Measurements from ENCODE around the gene FOXD1.
"Not testable (repeated sequence)": the region's sequence is repeated elsewhere in the genome, so short reads cannot be mapped to it uniquely, and the experiment has no call there.

Gene FOXD1

DNA sequence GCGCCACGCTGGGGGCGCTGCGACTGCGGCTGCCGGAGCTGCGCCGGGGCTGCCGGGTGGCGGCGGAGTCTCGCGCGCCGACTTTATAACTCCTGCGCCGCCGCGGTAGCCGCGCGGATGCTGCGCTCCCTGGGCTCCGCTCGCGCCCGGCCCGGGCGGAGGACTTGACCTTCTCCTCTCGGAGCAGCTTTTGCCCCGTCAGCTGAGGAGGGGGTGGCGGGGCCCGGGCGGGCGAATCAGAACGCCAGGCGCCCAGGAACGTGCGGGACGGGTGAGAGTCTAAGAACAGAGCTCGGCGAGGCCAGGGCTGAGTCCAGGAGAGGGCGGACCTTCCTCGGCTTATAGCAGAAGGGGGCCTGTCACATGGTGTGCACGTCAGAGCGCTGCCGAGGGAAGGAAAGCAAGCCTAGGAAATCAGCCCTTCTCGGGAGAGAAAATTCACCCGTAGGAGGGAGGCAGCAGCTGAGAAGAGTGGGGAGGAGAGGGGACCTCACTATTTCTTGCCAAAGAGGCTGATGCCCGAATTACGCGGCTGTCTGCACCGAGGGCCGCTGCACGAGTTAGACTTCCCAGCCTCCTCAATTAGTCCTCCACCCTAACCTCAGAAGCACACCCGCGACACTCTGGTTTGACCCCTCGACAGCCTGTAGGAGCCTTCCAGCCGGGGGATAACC, at the start of gene FOXD1:
Gene FOXD1, minus strand, starts transcription at position 315 of the 674 bp plus-strand sequence. CDS start 415 bp downstream, outside the sequence.
- DNase-seq (ENCODE audit: low spot score in 2 of 2) (peak in 1 of 2 donors; percentile 55), ATAC-seq (ENCODE audit: low read depth) (peak; percentile 59)
- Mint-ChIP-seq H3K4me3 (peak within 1 kb of the TSS; percentile 86), H3K27ac (peak within 1 kb of the TSS; percentile 72), H3K4me1 (peaks cover 6% of the 10 kb centered on the region), H3K27me3 (peaks cover 26% of the 10 kb centered on the region), H3K36me3 (no peaks in the 10 kb centered on the region), H3K9me3 (no peaks in the 10 kb centered on the region)

DNA sequence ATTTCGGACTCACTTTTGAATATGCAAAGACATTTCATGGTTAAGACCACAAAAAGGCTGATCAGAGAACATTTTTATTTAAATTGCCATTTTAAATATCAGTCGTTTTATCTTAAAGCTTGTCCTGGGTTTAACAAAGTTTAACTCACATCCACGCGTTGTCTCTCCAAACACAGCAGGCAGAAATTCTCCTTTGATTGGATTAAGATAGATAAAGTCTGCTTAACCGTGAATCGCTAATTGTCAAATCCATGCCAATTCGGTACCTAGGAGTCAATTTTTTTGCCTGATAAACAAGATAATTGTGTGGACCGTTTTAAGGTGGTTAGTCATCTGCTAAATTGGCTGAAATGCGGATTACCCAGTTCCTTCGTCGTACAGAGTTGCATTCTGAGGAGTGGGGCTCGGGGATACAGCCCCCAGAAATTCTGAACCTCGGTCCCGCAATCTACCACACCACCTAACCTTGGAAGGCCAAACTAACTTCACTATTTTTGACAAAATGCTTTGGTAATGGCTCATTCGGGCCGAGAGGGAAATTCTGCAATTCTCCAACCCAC, 49.0 kb upstream of the FOXD1 start:
- Mint-ChIP-seq H3K36me3 (peaks cover 13% of the 10 kb centered on the region), H3K27ac (peak overlapping the region; percentile 100), H3K27me3 (peaks cover 2% of the 10 kb centered on the region), H3K9me3 (no peaks in the 10 kb centered on the region), H3K4me1 (peaks cover 22% of the 10 kb centered on the region), H3K4me3 (peak overlapping the region; percentile 99)
- ATAC-seq (ENCODE audit: low read depth) (no peak), DNase-seq (ENCODE audit: low spot score in 2 of 2) (no peak)

DNA sequence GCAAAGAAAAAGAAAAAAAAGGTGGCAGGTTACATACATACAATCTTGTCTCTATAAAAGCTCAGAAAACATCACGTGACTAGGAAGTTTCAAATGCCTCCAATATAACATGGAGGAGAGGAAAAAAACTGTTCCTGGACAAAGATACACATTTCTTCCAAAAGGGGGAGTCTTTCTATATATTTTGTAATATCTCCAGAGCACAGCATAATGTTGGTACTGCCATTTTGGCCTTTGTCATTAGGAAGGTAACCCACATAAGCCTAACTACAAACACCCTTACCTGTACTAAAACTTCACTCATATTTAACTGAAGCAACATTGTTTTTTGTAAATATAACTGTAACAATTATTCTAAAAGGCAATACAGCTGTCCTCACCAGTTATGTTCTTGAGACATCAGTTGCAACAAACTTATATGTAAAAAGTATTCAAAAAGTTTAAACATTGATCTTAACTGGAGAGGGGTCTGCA, 48.4 kb upstream of the FOXD1 start:
- H3K36me3 Mint-ChIP-seq, result peaks cover 9% of the 10 kb centered on the region
- peaks cover 19% of the 10 kb centered on the region for H3K4me1 Mint-ChIP-seq
- H3K27me3 Mint-ChIP-seq, result peaks cover 4% of the 10 kb centered on the region
- no peaks in the 10 kb centered on the region for H3K9me3 Mint-ChIP-seq
- peak overlapping the region; percentile 18 for H3K4me3 Mint-ChIP-seq
- no peak for DNase-seq (ENCODE audit: low spot score in 2 of 2)
- no peak overlapping the region for H3K27ac Mint-ChIP-seq
- ATAC-seq (ENCODE audit: low read depth), result no peak

DNA sequence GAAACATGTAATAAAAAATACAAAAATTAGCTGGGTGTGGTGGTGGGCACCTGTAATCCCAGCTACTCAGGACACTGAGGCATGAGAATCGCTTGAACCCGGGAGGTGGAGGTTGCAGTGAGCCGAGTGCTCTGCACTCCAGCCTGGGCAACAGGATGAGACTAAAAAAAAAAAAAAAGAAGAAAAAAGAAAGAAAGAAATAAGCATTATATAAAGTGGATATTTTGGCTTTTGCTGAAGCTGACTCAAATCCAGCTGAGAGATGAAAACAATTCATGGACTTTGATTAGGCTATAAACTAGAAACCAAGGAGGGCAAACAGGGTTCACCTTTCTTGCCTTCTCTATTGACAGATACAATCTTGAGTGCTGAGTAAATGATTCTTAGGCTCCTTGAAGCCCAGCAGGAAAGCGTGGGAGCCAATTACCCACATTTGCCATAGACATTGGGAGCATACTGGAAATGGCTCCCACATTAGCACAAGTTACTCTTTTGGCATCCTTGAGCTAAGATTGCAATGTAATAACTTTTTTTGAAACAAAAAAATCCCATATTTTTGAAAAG, 47.3 kb upstream of the FOXD1 start:
- H3K36me3 Mint-ChIP-seq, result peaks cover 3% of the 10 kb centered on the region
- no peak overlapping the region for H3K4me3 Mint-ChIP-seq
- H3K4me1 Mint-ChIP-seq, result peaks cover 12% of the 10 kb centered on the region
- H3K27me3 Mint-ChIP-seq, result peaks cover 4% of the 10 kb centered on the region
- DNase-seq (ENCODE audit: low spot score in 2 of 2) (no peak), ATAC-seq (ENCODE audit: low read depth) (no peak)
- no peaks in the 10 kb centered on the region for H3K9me3 Mint-ChIP-seq
- no peak overlapping the region for H3K27ac Mint-ChIP-seq

DNA sequence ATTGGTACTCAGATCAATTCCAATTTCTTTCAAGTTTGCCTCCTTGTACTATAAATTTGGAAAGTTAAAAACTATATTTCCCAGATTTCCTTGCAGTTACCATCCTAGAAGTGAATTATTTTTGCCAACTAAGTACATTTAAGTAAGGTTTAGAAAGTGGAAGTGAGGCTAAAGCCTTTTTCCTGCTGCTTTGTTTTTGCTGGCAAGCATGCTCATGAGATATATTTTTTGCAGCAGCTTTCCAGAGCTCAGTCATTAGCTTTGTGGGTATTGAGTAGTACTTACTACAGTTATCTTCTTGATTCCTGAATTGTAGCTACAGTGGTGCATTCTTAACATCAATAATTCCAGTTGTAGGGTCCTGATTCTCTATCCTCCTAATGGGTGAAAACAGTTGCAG, 46.1 kb upstream of the FOXD1 start:
- no peak for ATAC-seq (ENCODE audit: low read depth)
- H3K4me1 Mint-ChIP-seq, result peaks cover 8% of the 10 kb centered on the region
- no peak overlapping the region for H3K27ac Mint-ChIP-seq
- peaks cover 4% of the 10 kb centered on the region for H3K27me3 Mint-ChIP-seq
- no peaks in the 10 kb centered on the region for H3K36me3 Mint-ChIP-seq
- H3K4me3 Mint-ChIP-seq, result no peak overlapping the region
- DNase-seq (ENCODE audit: low spot score in 2 of 2), result no peak
- no peaks in the 10 kb centered on the region for H3K9me3 Mint-ChIP-seq

DNA sequence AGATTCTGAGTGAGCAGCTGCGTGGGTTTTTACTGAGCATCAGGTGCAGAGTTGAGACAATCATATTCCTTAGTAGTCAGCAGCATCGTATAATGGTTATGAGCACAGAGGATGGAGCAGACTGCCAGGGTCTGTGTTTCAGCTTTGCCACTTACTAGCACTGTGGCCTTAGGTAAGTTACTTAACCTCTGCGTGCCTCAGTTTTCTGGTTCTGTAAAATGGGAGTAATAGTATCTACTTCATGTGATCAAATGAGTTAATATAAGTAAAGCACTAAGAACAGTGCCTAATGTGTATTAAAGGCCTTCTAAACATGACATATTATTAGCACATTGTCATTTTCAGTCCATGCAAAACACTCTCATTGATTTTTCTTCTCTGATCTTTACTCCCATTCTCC, 44.8 kb upstream of the FOXD1 start:
- H3K27me3 Mint-ChIP-seq, result peaks cover 4% of the 10 kb centered on the region
- no peaks in the 10 kb centered on the region for H3K9me3 Mint-ChIP-seq
- H3K4me3 Mint-ChIP-seq, result no peak overlapping the region
- no peaks in the 10 kb centered on the region for H3K36me3 Mint-ChIP-seq
- H3K27ac Mint-ChIP-seq, result no peak overlapping the region
- DNase-seq (ENCODE audit: low spot score in 2 of 2) (no peak), ATAC-seq (ENCODE audit: low read depth) (no peak)
- H3K4me1 Mint-ChIP-seq, result peaks cover 2% of the 10 kb centered on the region

DNA sequence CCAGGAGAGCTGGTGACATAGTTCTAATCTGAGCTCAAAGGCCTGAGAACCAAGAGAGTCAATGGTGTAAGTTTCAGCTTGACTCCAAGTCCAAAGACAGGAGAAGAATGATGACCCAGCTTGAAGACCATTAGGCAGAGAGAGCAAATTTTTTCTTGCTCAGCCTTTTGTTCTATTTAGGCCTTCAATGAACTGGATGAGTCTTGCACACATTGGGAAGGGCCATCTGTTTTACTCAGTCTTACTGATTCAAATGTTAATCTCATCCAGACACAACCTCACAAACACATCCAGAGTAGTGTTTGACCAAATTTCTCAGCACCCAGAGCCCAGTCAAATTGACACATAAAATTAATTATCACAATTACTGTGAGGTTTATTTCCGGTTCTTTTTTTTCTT, 42.6 kb upstream of the FOXD1 start:
- Mint-ChIP-seq H3K4me1 (no peaks in the 10 kb centered on the region), H3K27me3 (peaks cover 10% of the 10 kb centered on the region), H3K4me3 (no peak overlapping the region), H3K36me3 (no peaks in the 10 kb centered on the region), H3K27ac (no peak overlapping the region), H3K9me3 (no peaks in the 10 kb centered on the region)
- no peak for ATAC-seq (ENCODE audit: low read depth)
- no peak for DNase-seq (ENCODE audit: low spot score in 2 of 2)

DNA sequence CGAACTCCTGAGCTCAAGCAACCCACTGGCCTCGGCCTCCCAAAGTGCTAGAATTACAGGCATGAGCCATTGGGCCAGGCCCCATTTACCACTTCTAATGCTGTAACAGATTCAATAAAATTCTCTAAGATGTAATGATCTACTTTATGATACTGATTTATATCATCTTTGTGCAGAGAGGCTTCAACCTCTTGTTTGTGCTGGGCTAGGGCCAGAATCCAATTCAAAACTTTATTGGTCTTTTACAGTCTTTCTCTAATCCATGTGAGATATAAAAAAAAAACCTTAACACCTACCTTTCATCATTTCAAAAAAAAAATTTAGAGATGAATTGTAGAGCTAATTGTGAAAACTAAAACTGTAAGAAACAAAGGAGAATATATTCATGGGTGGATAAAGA, 41.5 kb upstream of the FOXD1 start:
- no peaks in the 10 kb centered on the region for H3K36me3 Mint-ChIP-seq
- no peaks in the 10 kb centered on the region for H3K9me3 Mint-ChIP-seq
- DNase-seq (ENCODE audit: low spot score in 2 of 2) (no peak), ATAC-seq (ENCODE audit: low read depth) (no peak)
- no peak overlapping the region for H3K27ac Mint-ChIP-seq
- no peaks in the 10 kb centered on the region for H3K4me1 Mint-ChIP-seq
- peaks cover 12% of the 10 kb centered on the region for H3K27me3 Mint-ChIP-seq
- H3K4me3 Mint-ChIP-seq, result no peak overlapping the region

DNA sequence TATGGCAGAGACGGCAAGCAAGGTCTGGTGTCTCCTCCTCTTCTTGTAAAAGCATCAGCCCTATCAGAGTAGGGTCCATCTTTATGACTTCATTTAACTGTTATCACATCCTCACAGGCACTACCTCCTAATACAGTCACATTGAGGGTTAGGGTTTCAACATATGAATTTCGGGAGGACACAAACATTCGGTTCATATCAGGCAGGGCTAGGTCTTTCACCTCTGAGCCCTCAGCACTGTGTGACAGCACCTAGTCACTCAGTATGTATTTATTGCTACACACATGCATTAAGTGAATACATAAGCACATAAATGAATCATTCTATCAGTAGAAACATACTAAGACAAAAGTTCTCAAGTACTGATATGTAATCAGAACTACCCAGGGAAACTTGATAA, 40.2 kb upstream of the FOXD1 start:
- Mint-ChIP-seq H3K9me3 (no peaks in the 10 kb centered on the region), H3K27ac (no peak overlapping the region), H3K4me3 (no peak overlapping the region), H3K27me3 (peaks cover 15% of the 10 kb centered on the region), H3K36me3 (no peaks in the 10 kb centered on the region), H3K4me1 (no peaks in the 10 kb centered on the region)
- no peak for ATAC-seq (ENCODE audit: low read depth)
- DNase-seq (ENCODE audit: low spot score in 2 of 2), result no peak

DNA sequence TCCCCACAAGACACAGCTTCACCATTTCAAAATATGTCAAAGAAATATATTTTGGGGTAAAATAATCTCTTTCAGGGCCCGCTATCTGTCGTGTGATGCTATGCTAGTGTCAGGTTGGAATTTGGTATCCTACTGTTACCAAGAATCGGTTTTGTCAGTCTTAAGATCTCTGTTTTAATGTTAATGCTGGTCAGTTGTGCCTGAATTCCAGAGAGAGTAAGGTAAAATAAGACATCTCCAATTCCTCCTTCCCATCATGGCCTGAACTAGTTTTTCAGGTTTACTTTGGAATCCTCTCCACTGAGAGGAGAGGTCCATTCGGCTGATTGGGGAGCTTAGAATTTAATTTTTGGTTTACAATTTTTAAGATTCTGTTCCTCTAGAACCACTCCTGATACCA, 39.2 kb upstream of the FOXD1 start:
- ATAC-seq (ENCODE audit: low read depth) (no peak), DNase-seq (ENCODE audit: low spot score in 2 of 2) (no peak)
- Mint-ChIP-seq H3K27me3 (peaks cover 13% of the 10 kb centered on the region), H3K4me3 (no peak overlapping the region), H3K36me3 (no peaks in the 10 kb centered on the region), H3K9me3 (no peaks in the 10 kb centered on the region), H3K27ac (no peak overlapping the region), H3K4me1 (no peaks in the 10 kb centered on the region)

DNA sequence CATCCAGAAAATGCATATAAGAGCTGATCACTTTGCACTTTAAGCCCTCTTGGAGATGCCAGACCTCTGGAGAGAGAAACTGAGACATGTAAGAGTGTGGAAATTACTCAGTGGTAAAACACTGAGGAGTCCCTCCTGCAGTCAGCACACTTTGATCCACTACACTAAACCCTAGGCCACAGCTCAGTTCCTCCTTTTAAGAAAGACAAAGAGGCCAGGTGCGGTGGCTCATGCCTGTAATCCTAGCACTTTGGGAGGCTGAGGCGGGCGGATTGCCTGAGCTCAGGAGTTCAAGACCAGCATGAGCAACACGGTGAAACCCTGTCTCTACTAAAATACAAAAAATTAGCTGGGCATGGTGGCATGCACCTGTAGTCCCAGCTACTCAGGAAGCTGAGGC, 38.7 kb upstream of the FOXD1 start:
- DNase-seq (ENCODE audit: low spot score in 2 of 2); ATAC-seq (ENCODE audit: low read depth); H3K36me3 Mint-ChIP-seq; H3K9me3 Mint-ChIP-seq; H3K27ac Mint-ChIP-seq; H3K4me1 Mint-ChIP-seq; H3K4me3 Mint-ChIP-seq: not testable (repeated sequence)
- H3K27me3 Mint-ChIP-seq, result peaks cover 11% of the 10 kb centered on the region

DNA sequence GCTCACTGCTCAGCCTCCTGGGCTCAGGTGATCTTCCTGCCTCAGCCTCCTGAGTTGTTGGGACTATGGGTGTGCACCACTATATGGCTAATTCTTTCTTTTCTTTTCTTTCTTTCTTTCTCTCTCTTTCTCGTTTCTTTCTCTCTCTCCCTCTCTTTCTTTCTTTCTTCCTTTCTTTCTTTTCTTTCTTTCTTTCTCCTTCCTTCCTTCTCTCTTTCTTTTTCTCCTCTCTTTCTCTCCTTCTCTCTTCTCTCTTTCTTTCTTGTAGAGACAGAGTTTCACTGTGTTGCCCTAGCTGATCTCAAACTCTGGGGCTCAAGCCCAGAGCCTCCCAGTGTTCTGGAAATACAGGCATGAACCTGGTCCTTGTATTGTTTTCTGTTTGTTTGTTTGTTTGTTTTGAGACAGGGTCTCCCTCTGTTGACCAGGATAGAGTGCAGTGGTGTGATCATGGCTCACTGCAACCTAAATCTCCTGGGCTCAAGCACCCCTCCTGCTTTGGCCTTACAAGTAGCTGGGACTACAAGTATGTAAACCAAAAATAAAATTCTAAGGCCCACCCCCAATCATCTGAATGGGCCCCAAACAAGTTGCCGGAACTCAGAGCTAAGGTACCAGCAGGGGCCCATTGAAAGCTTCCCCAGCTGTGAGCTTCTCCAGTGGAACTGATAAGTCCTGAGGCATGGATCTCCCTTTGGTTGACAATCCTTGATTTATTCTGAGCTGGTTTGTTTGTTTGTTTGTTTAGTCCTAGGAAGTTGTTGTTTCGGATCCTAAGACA, 37.7 kb upstream of the FOXD1 start:
- ATAC-seq (ENCODE audit: low read depth) (no peak), DNase-seq (ENCODE audit: low spot score in 2 of 2) (no peak)
- Mint-ChIP-seq H3K4me3 (no peak overlapping the region), H3K4me1 (no peaks in the 10 kb centered on the region), H3K27ac (no peak overlapping the region), H3K9me3 (no peaks in the 10 kb centered on the region), H3K36me3 (no peaks in the 10 kb centered on the region), H3K27me3 (peaks cover 11% of the 10 kb centered on the region)

DNA sequence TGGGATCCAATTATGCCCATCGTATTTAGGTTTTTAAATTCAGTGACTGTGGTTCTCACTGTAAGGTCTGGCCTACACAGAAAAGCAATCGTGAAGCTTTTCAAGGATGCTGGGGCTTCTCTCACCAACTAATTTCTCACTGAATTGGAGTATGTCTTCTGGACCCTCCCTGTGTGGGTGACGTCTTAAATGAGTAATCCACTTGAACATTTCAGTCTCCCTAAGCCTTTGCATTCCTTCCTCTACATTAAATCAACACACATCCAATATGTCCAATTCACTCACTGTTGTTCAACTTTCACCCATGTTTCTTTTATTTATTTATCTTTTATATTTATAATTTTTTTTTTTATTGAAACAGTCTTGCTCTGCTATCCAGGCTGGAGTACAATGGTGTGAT, 37.1 kb upstream of the FOXD1 start:
- Mint-ChIP-seq H3K27ac (no peak overlapping the region), H3K4me1 (no peaks in the 10 kb centered on the region), H3K4me3 (no peak overlapping the region), H3K9me3 (no peaks in the 10 kb centered on the region), H3K36me3 (no peaks in the 10 kb centered on the region), H3K27me3 (peaks cover 11% of the 10 kb centered on the region)
- ATAC-seq (ENCODE audit: low read depth), result no peak
- no peak for DNase-seq (ENCODE audit: low spot score in 2 of 2)

DNA sequence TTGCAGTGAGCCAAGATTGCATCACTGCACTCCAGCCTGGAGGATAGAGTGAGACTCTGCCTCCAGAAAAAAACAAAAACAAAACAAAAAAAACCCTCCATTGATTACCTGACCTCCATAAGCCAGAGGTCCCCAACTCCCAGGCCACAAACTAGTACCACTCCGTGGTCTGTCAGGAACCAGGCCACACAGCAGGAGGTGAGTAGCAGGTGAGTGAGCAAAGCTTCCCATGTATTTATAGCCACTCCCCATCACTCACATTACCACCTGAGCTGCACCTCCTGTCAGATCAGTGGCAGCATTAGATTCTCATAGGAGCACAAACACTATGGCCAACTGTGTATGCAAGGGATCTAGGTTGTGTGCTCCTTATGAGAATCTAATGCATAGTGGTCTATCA, 35.9 kb upstream of the FOXD1 start:
- DNase-seq (ENCODE audit: low spot score in 2 of 2) (no peak), ATAC-seq (ENCODE audit: low read depth) (no peak)
- Mint-ChIP-seq H3K4me3 (no peak overlapping the region), H3K4me1 (no peaks in the 10 kb centered on the region), H3K9me3 (no peaks in the 10 kb centered on the region), H3K36me3 (no peaks in the 10 kb centered on the region), H3K27ac (no peak overlapping the region), H3K27me3 (peaks cover 13% of the 10 kb centered on the region)
